ENCODE results near the gene NUDT4.
"Not testable (repeated sequence)": the region's sequence is repeated elsewhere in the genome, so short reads cannot be mapped to it uniquely, and the experiment has no call there.

Gene NUDT4

GRCh38 chr12:93427779-93428564, 50.2 kb downstream of the NUDT4 start:
- no peaks in the 10 kb centered on the region for H3K9me3 ChIP-seq (ENCODE audit: control insufficient read depth, low read length)
- no peak overlapping the region for H3K9ac ChIP-seq (ENCODE audit: low read length)
- H3K4me3 ChIP-seq (ENCODE audit: low read length), result no peak overlapping the region
- no peaks in the 10 kb centered on the region for H3K27me3 ChIP-seq (ENCODE audit: control insufficient read depth, insufficient read depth, low read length)
- H3K4me1 ChIP-seq (ENCODE audit: control insufficient read depth, insufficient read depth, low read length), result peaks cover 30% of the 10 kb centered on the region
- H3K36me3 ChIP-seq (ENCODE audit: control insufficient read depth, insufficient read depth, low read length), result no peaks in the 10 kb centered on the region

- no peaks in the 10 kb centered on the region for H3K9me3 ChIP-seq (ENCODE audit: control insufficient read depth, low read length)
- no peak overlapping the region for H3K9ac ChIP-seq (ENCODE audit: low read length)
- H3K4me1 ChIP-seq (ENCODE audit: control insufficient read depth, insufficient read depth, low read length), result peaks cover 26% of the 10 kb centered on the region
- H3K4me3 ChIP-seq (ENCODE audit: low read length), result no peak overlapping the region
- no peaks in the 10 kb centered on the region for H3K36me3 ChIP-seq (ENCODE audit: control insufficient read depth, insufficient read depth, low read length)
- H3K27me3 ChIP-seq (ENCODE audit: control insufficient read depth, insufficient read depth, low read length), result no peaks in the 10 kb centered on the region
Measured at GRCh38 chr12:93429448-93429847, 51.7 kb downstream of the NUDT4 start.

GRCh38 chr12:93429852-93430251, 52.1 kb downstream of the NUDT4 start:
- Histone ChIP-seq H3K9ac (ENCODE audit: low read length) (no peak overlapping the region), H3K36me3 (ENCODE audit: control insufficient read depth, insufficient read depth, low read length) (no peaks in the 10 kb centered on the region), H3K27me3 (ENCODE audit: control insufficient read depth, insufficient read depth, low read length) (no peaks in the 10 kb centered on the region), H3K9me3 (ENCODE audit: control insufficient read depth, low read length) (no peaks in the 10 kb centered on the region), H3K4me3 (ENCODE audit: low read length) (no peak overlapping the region), H3K4me1 (ENCODE audit: control insufficient read depth, insufficient read depth, low read length) (peaks cover 26% of the 10 kb centered on the region)

- Histone ChIP-seq H3K27me3 (ENCODE audit: control insufficient read depth, insufficient read depth, low read length) (no peaks in the 10 kb centered on the region), H3K4me1 (ENCODE audit: control insufficient read depth, insufficient read depth, low read length) (peaks cover 25% of the 10 kb centered on the region), H3K9me3 (ENCODE audit: control insufficient read depth, low read length) (no peaks in the 10 kb centered on the region), H3K36me3 (ENCODE audit: control insufficient read depth, insufficient read depth, low read length) (no peaks in the 10 kb centered on the region), H3K9ac (ENCODE audit: low read length) (no peak overlapping the region), H3K4me3 (ENCODE audit: low read length) (no peak overlapping the region)
Measured at GRCh38 chr12:93430280-93430679, 52.6 kb downstream of the NUDT4 start.

- H3K9ac ChIP-seq (ENCODE audit: low read length); H3K36me3 ChIP-seq (ENCODE audit: control insufficient read depth, insufficient read depth, low read length); H3K27me3 ChIP-seq (ENCODE audit: control insufficient read depth, insufficient read depth, low read length); H3K4me1 ChIP-seq (ENCODE audit: control insufficient read depth, insufficient read depth, low read length); H3K4me3 ChIP-seq (ENCODE audit: low read length); H3K9me3 ChIP-seq (ENCODE audit: control insufficient read depth, low read length): not testable (repeated sequence)
Measured at GRCh38 chr12:93432031-93432430, 54.3 kb downstream of the NUDT4 start.

GRCh38 chr12:93434256-93434865, 56.6 kb downstream of the NUDT4 start:
- H3K9me3 ChIP-seq (ENCODE audit: control insufficient read depth, low read length), result no peaks in the 10 kb centered on the region
- H3K36me3 ChIP-seq (ENCODE audit: control insufficient read depth, insufficient read depth, low read length), result no peaks in the 10 kb centered on the region
- peaks cover 4% of the 10 kb centered on the region for H3K4me1 ChIP-seq (ENCODE audit: control insufficient read depth, insufficient read depth, low read length)
- no peaks in the 10 kb centered on the region for H3K27me3 ChIP-seq (ENCODE audit: control insufficient read depth, insufficient read depth, low read length)
- H3K9ac ChIP-seq (ENCODE audit: low read length), result no peak overlapping the region
- H3K4me3 ChIP-seq (ENCODE audit: low read length), result no peak overlapping the region

GRCh38 chr12:93438266-93439050, 60.7 kb downstream of the NUDT4 start:
- H3K9me3 ChIP-seq (ENCODE audit: control insufficient read depth, low read length), result no peaks in the 10 kb centered on the region
- no peaks in the 10 kb centered on the region for H3K36me3 ChIP-seq (ENCODE audit: control insufficient read depth, insufficient read depth, low read length)
- no peak overlapping the region for H3K9ac ChIP-seq (ENCODE audit: low read length)
- H3K4me1 ChIP-seq (ENCODE audit: control insufficient read depth, insufficient read depth, low read length), result peaks cover 16% of the 10 kb centered on the region
- no peak overlapping the region for H3K4me3 ChIP-seq (ENCODE audit: low read length)
- H3K27me3 ChIP-seq (ENCODE audit: control insufficient read depth, insufficient read depth, low read length), result no peaks in the 10 kb centered on the region

- Histone ChIP-seq H3K9ac (ENCODE audit: low read length) (peak overlapping the region; percentile 88), H3K36me3 (ENCODE audit: control insufficient read depth, insufficient read depth, low read length) (no peaks in the 10 kb centered on the region), H3K4me3 (ENCODE audit: low read length) (peak overlapping the region; percentile 64), H3K4me1 (ENCODE audit: control insufficient read depth, insufficient read depth, low read length) (peaks cover 16% of the 10 kb centered on the region), H3K27me3 (ENCODE audit: control insufficient read depth, insufficient read depth, low read length) (no peaks in the 10 kb centered on the region), H3K9me3 (ENCODE audit: control insufficient read depth, low read length) (no peaks in the 10 kb centered on the region)
Measured at GRCh38 chr12:93440043-93440835, 62.5 kb downstream of the NUDT4 start.

GRCh38 chr12:93441081-93441616, 63.4 kb downstream of the NUDT4 start:
- H3K9ac ChIP-seq (ENCODE audit: low read length), result peak overlapping the region; percentile 88
- no peaks in the 10 kb centered on the region for H3K27me3 ChIP-seq (ENCODE audit: control insufficient read depth, insufficient read depth, low read length)
- H3K36me3 ChIP-seq (ENCODE audit: control insufficient read depth, insufficient read depth, low read length), result no peaks in the 10 kb centered on the region
- peak overlapping the region; percentile 64 for H3K4me3 ChIP-seq (ENCODE audit: low read length)
- peaks cover 16% of the 10 kb centered on the region for H3K4me1 ChIP-seq (ENCODE audit: control insufficient read depth, insufficient read depth, low read length)
- no peaks in the 10 kb centered on the region for H3K9me3 ChIP-seq (ENCODE audit: control insufficient read depth, low read length)

GRCh38 chr12:93441617-93442410, 64.1 kb downstream of the NUDT4 start, which contains the start of gene UBE2N:
TSS of gene UBE2N (minus strand) at chr12:93441947. CDS start at chr12:93441884, 63 bp downstream.
- Histone ChIP-seq H3K9me3 (ENCODE audit: control insufficient read depth, low read length) (no peaks in the 10 kb centered on the region), H3K4me1 (ENCODE audit: control insufficient read depth, insufficient read depth, low read length) (peaks cover 16% of the 10 kb centered on the region), H3K36me3 (ENCODE audit: control insufficient read depth, insufficient read depth, low read length) (no peaks in the 10 kb centered on the region), H3K27me3 (ENCODE audit: control insufficient read depth, insufficient read depth, low read length) (no peaks in the 10 kb centered on the region), H3K4me3 (ENCODE audit: low read length) (peak within 1 kb of the TSS; percentile 99), H3K9ac (ENCODE audit: low read length) (peak within 1 kb of the TSS; percentile 90)

All from mucosa of stomach (tissue), 1 donor.